ENCODE measurements around the gene FMN1. TPM values are rescaled to one million over a fixed set of nuclear protein-coding genes. Genes with fewer than 3 reads are reported as not detected.

FMN1 gene
- total and polyA plus RNA-seq, 5 donors from 2014 or later = 0.32 to 8.9 (median 0.36) TPM; not detected in 2

GRCh38 chr15:32983679-32984078 lies 210.8 kb downstream of the FMN1 start:
- H3K4me1 ChIP-seq (ENCODE audit: control insufficient read depth, insufficient read depth, low read length, poor library complexity, severe bottlenecking) = no peaks in the 10 kb centered on the region
- no peaks in the 10 kb centered on the region for H3K27me3 ChIP-seq (ENCODE audit: control insufficient read depth, insufficient read depth, low read length)
- H3K36me3 Mint-ChIP-seq = peaks cover 3% of the 10 kb centered on the region
- no peak overlapping the region for H3K4me3 ChIP-seq (ENCODE audit: low read depth, low read length)
- peaks cover 0 to 1% (median 0%) of the 10 kb centered on the region in 7 donors for H3K9me3 Mint-ChIP-seq
- no peak for DNase-seq
- no peaks in the 10 kb centered on the region for H3K27me3 Mint-ChIP-seq
- H3K36me3 ChIP-seq (ENCODE audit: control insufficient read depth, insufficient read depth, low read length) = no peaks in the 10 kb centered on the region
- H3K27ac Mint-ChIP-seq = no peak overlapping the region
- no peak overlapping the region for H3K4me3 Mint-ChIP-seq
- H3K4me1 Mint-ChIP-seq = no peaks in the 10 kb centered on the region
- no peak for ATAC-seq (ENCODE audit: low read depth in 2 of 2)
- no peaks in the 10 kb centered on the region for H3K9me3 ChIP-seq (ENCODE audit: control insufficient read depth in 2 of 2, low read length in 2 of 2)
- no peak overlapping the region for H3K27ac ChIP-seq (ENCODE audit: insufficient read depth, low read length, poor library complexity, severe bottlenecking)

GRCh38 chr15:32982001-32982400 lies 212.5 kb downstream of the FMN1 start:
- no peaks in the 10 kb centered on the region for H3K4me1 ChIP-seq (ENCODE audit: control insufficient read depth, insufficient read depth, low read length, poor library complexity, severe bottlenecking)
- no peaks in the 10 kb centered on the region for H3K27me3 Mint-ChIP-seq
- no peaks in the 10 kb centered on the region for H3K9me3 ChIP-seq (ENCODE audit: control insufficient read depth in 2 of 2, low read length in 2 of 2)
- ATAC-seq (ENCODE audit: low read depth in 2 of 2) (no peak), DNase-seq (no peak)
- H3K27ac ChIP-seq (ENCODE audit: insufficient read depth, low read length, poor library complexity, severe bottlenecking) = no peak overlapping the region
- no peak overlapping the region for H3K4me3 Mint-ChIP-seq
- no peak overlapping the region for H3K4me3 ChIP-seq (ENCODE audit: low read depth, low read length)
- no peaks in the 10 kb centered on the region for H3K27me3 ChIP-seq (ENCODE audit: control insufficient read depth, insufficient read depth, low read length)
- H3K9me3 Mint-ChIP-seq = peaks cover 0 to 1% (median 0%) of the 10 kb centered on the region in 7 donors
- H3K36me3 ChIP-seq (ENCODE audit: control insufficient read depth, insufficient read depth, low read length) = no peaks in the 10 kb centered on the region
- peaks cover 3% of the 10 kb centered on the region for H3K36me3 Mint-ChIP-seq
- no peak overlapping the region for H3K27ac Mint-ChIP-seq
- no peaks in the 10 kb centered on the region for H3K4me1 Mint-ChIP-seq

GRCh38 chr15:32981536-32981935 lies 213.0 kb downstream of the FMN1 start:
- H3K36me3 ChIP-seq (ENCODE audit: control insufficient read depth, insufficient read depth, low read length) = no peaks in the 10 kb centered on the region
- no peaks in the 10 kb centered on the region for H3K27me3 ChIP-seq (ENCODE audit: control insufficient read depth, insufficient read depth, low read length)
- Mint-ChIP-seq H3K36me3 (peaks cover 3% of the 10 kb centered on the region), H3K27me3 (no peaks in the 10 kb centered on the region), H3K27ac (no peak overlapping the region), H3K4me3 (no peak overlapping the region), H3K9me3 (peaks cover 0 to 1% (median 0%) of the 10 kb centered on the region in 7 donors), H3K4me1 (no peaks in the 10 kb centered on the region)
- no peaks in the 10 kb centered on the region for H3K4me1 ChIP-seq (ENCODE audit: control insufficient read depth, insufficient read depth, low read length, poor library complexity, severe bottlenecking)
- ATAC-seq (ENCODE audit: low read depth in 2 of 2) (no peak), DNase-seq (no peak)
- H3K9me3 ChIP-seq (ENCODE audit: control insufficient read depth in 2 of 2, low read length in 2 of 2) = no peaks in the 10 kb centered on the region
- no peak overlapping the region for H3K27ac ChIP-seq (ENCODE audit: insufficient read depth, low read length, poor library complexity, severe bottlenecking)
- no peak overlapping the region for H3K4me3 ChIP-seq (ENCODE audit: low read depth, low read length)

GRCh38 chr15:32979710-32980109 lies 214.8 kb downstream of the FMN1 start:
- H3K27me3 Mint-ChIP-seq = no peaks in the 10 kb centered on the region
- H3K4me3 Mint-ChIP-seq = no peak overlapping the region
- peaks cover 0 to 1% (median 0%) of the 10 kb centered on the region in 7 donors for H3K9me3 Mint-ChIP-seq
- H3K27ac Mint-ChIP-seq = no peak overlapping the region
- Histone ChIP-seq H3K4me3 (ENCODE audit: low read depth, low read length) (no peak overlapping the region), H3K36me3 (ENCODE audit: control insufficient read depth, insufficient read depth, low read length) (no peaks in the 10 kb centered on the region), H3K27ac (ENCODE audit: insufficient read depth, low read length, poor library complexity, severe bottlenecking) (no peak overlapping the region), H3K4me1 (ENCODE audit: control insufficient read depth, insufficient read depth, low read length, poor library complexity, severe bottlenecking) (no peaks in the 10 kb centered on the region), H3K27me3 (ENCODE audit: control insufficient read depth, insufficient read depth, low read length) (no peaks in the 10 kb centered on the region), H3K9me3 (ENCODE audit: control insufficient read depth in 2 of 2, low read length in 2 of 2) (no peaks in the 10 kb centered on the region)
- peaks cover 3% of the 10 kb centered on the region for H3K36me3 Mint-ChIP-seq
- ATAC-seq (ENCODE audit: low read depth in 2 of 2) (no peak), DNase-seq (no peak)
- H3K4me1 Mint-ChIP-seq = no peaks in the 10 kb centered on the region

GRCh38 chr15:32977506-32977905 lies 217.0 kb downstream of the FMN1 start:
- H3K9me3 ChIP-seq (ENCODE audit: control insufficient read depth in 2 of 2, low read length in 2 of 2) = no peaks in the 10 kb centered on the region
- no peak overlapping the region for H3K4me3 ChIP-seq (ENCODE audit: low read depth, low read length)
- H3K36me3 Mint-ChIP-seq = peaks cover 3% of the 10 kb centered on the region
- DNase-seq (no peak), ATAC-seq (ENCODE audit: low read depth in 2 of 2) (no peak)
- no peaks in the 10 kb centered on the region for H3K9me3 Mint-ChIP-seq
- H3K27me3 ChIP-seq (ENCODE audit: control insufficient read depth, insufficient read depth, low read length) = no peaks in the 10 kb centered on the region
- H3K27ac Mint-ChIP-seq = no peak overlapping the region
- H3K4me1 Mint-ChIP-seq = no peaks in the 10 kb centered on the region
- H3K4me1 ChIP-seq (ENCODE audit: control insufficient read depth, insufficient read depth, low read length, poor library complexity, severe bottlenecking) = no peaks in the 10 kb centered on the region
- H3K27ac ChIP-seq (ENCODE audit: insufficient read depth, low read length, poor library complexity, severe bottlenecking) = no peak overlapping the region
- H3K27me3 Mint-ChIP-seq = no peaks in the 10 kb centered on the region
- H3K36me3 ChIP-seq (ENCODE audit: control insufficient read depth, insufficient read depth, low read length) = no peaks in the 10 kb centered on the region
- H3K4me3 Mint-ChIP-seq = no peak overlapping the region

GRCh38 chr15:32974691-32975090 lies 219.8 kb downstream of the FMN1 start:
- no peak overlapping the region for H3K4me3 ChIP-seq (ENCODE audit: low read depth, low read length)
- no peak for DNase-seq
- H3K36me3 ChIP-seq (ENCODE audit: control insufficient read depth, insufficient read depth, low read length) = no peaks in the 10 kb centered on the region
- H3K9me3 ChIP-seq (ENCODE audit: control insufficient read depth in 2 of 2, low read length in 2 of 2) = no peaks in the 10 kb centered on the region
- ATAC-seq (ENCODE audit: low read depth in 2 of 2) = no peak
- Mint-ChIP-seq H3K27ac (no peak overlapping the region), H3K4me1 (no peaks in the 10 kb centered on the region), H3K27me3 (no peaks in the 10 kb centered on the region), H3K9me3 (peaks cover 0 to 3% (median 0%) of the 10 kb centered on the region in 7 donors), H3K4me3 (no peak overlapping the region), H3K36me3 (no peaks in the 10 kb centered on the region)
- H3K4me1 ChIP-seq (ENCODE audit: control insufficient read depth, insufficient read depth, low read length, poor library complexity, severe bottlenecking) = no peaks in the 10 kb centered on the region
- H3K27me3 ChIP-seq (ENCODE audit: control insufficient read depth, insufficient read depth, low read length) = no peaks in the 10 kb centered on the region
- no peak overlapping the region for H3K27ac ChIP-seq (ENCODE audit: insufficient read depth, low read length, poor library complexity, severe bottlenecking)

GRCh38 chr15:32972686-32973085 lies 221.8 kb downstream of the FMN1 start:
- no peaks in the 10 kb centered on the region for H3K27me3 Mint-ChIP-seq
- H3K36me3 ChIP-seq (ENCODE audit: control insufficient read depth, insufficient read depth, low read length) = no peaks in the 10 kb centered on the region
- H3K27ac Mint-ChIP-seq = no peak overlapping the region
- H3K4me3 Mint-ChIP-seq = no peak overlapping the region
- no peaks in the 10 kb centered on the region for H3K4me1 Mint-ChIP-seq
- H3K9me3 Mint-ChIP-seq = peaks cover 0 to 3% (median 0%) of the 10 kb centered on the region in 7 donors
- ATAC-seq (ENCODE audit: low read depth in 2 of 2) = no peak
- H3K27me3 ChIP-seq (ENCODE audit: control insufficient read depth, insufficient read depth, low read length) = no peaks in the 10 kb centered on the region
- no peaks in the 10 kb centered on the region for H3K36me3 Mint-ChIP-seq
- no peak for DNase-seq
- no peaks in the 10 kb centered on the region for H3K9me3 ChIP-seq (ENCODE audit: control insufficient read depth in 2 of 2, low read length in 2 of 2)
- H3K4me1 ChIP-seq (ENCODE audit: control insufficient read depth, insufficient read depth, low read length, poor library complexity, severe bottlenecking) = no peaks in the 10 kb centered on the region
- no peak overlapping the region for H3K4me3 ChIP-seq (ENCODE audit: low read depth, low read length)
- H3K27ac ChIP-seq (ENCODE audit: insufficient read depth, low read length, poor library complexity, severe bottlenecking) = no peak overlapping the region

- H3K27me3 ChIP-seq (ENCODE audit: control insufficient read depth, insufficient read depth, low read length) = no peaks in the 10 kb centered on the region
- H3K4me3 ChIP-seq (ENCODE audit: low read depth, low read length) = no peak overlapping the region
- H3K36me3 Mint-ChIP-seq = no peaks in the 10 kb centered on the region
- no peak overlapping the region for H3K4me3 Mint-ChIP-seq
- H3K4me1 ChIP-seq (ENCODE audit: control insufficient read depth, insufficient read depth, low read length, poor library complexity, severe bottlenecking) = no peaks in the 10 kb centered on the region
- H3K27me3 Mint-ChIP-seq = no peaks in the 10 kb centered on the region
- H3K27ac ChIP-seq (ENCODE audit: insufficient read depth, low read length, poor library complexity, severe bottlenecking) = no peak overlapping the region
- no peak for ATAC-seq (ENCODE audit: low read depth in 2 of 2)
- peaks cover 0 to 3% (median 0%) of the 10 kb centered on the region in 7 donors for H3K9me3 Mint-ChIP-seq
- H3K9me3 ChIP-seq (ENCODE audit: control insufficient read depth in 2 of 2, low read length in 2 of 2) = no peaks in the 10 kb centered on the region
- DNase-seq = no peak
- no peaks in the 10 kb centered on the region for H3K36me3 ChIP-seq (ENCODE audit: control insufficient read depth, insufficient read depth, low read length)
- H3K4me1 Mint-ChIP-seq = no peaks in the 10 kb centered on the region
- no peak overlapping the region for H3K27ac Mint-ChIP-seq
Observed at GRCh38 chr15:32970847-32971246, 223.7 kb downstream of the FMN1 start.

Measured in CD4-positive, CD25-positive, alpha-beta regulatory T cell (primary cell).